GM12864 (cell line): ENCODE measurements around the gene SERPINF2.
"Not testable (repeated sequence)": the region's sequence is repeated elsewhere in the genome, so short reads cannot be mapped to it uniquely, and the experiment has no call there.

ENCODE experiments used
- DNase-seq: peaks from one replicate; pipeline ENCODE4 v3.0.0-alpha.2; 2011; ENCODE audit warnings: low read depth
- H3K4me3 ChIP-seq: 2 replicates; pipeline ENCODE4 v1.5.1; 2011; ENCODE audit warnings: mild to moderate bottlenecking, low read depth, low read length, control low read depth
- TF ChIP-seq, protein P1 (sequence below): IDR thresholded peaks from 2 replicates; pipeline ENCODE4 v1.5.1; 2011; ENCODE audit warnings: low read depth, mild to moderate bottlenecking, moderate library complexity, low read length, control low read depth, inconsistent platforms; ENCODE audit errors: missing control alignments

The SERPINF2 gene

DNA sequence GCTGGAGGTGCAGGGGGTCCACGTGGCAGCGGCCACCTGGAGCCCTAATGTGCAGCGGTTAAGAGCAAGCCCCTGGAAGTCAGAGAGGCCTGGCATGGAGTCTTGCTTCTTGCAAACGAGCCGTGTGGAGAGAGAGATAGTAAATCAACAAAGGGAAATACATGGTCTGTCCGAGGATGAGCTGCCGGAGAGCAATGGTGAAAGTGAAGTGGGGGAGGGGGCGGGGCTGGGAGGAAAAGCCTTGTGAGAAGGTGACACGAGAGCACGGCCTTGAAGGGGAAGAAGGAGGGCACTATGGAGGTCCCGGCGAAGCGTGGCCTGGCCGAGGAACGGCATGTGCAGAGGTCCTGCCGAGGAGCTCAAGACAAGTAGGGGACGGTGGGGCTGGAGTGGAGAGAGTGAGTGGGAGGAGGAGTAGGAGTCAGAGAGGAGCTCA lies 13.2 kb downstream of the SERPINF2 start:
- no peak overlapping the region for H3K4me3 ChIP-seq
- TF ChIP-seq, protein P1, sequence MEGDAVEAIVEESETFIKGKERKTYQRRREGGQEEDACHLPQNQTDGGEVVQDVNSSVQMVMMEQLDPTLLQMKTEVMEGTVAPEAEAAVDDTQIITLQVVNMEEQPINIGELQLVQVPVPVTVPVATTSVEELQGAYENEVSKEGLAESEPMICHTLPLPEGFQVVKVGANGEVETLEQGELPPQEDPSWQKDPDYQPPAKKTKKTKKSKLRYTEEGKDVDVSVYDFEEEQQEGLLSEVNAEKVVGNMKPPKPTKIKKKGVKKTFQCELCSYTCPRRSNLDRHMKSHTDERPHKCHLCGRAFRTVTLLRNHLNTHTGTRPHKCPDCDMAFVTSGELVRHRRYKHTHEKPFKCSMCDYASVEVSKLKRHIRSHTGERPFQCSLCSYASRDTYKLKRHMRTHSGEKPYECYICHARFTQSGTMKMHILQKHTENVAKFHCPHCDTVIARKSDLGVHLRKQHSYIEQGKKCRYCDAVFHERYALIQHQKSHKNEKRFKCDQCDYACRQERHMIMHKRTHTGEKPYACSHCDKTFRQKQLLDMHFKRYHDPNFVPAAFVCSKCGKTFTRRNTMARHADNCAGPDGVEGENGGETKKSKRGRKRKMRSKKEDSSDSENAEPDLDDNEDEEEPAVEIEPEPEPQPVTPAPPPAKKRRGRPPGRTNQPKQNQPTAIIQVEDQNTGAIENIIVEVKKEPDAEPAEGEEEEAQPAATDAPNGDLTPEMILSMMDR: no peak
- no peak for DNase-seq

DNA sequence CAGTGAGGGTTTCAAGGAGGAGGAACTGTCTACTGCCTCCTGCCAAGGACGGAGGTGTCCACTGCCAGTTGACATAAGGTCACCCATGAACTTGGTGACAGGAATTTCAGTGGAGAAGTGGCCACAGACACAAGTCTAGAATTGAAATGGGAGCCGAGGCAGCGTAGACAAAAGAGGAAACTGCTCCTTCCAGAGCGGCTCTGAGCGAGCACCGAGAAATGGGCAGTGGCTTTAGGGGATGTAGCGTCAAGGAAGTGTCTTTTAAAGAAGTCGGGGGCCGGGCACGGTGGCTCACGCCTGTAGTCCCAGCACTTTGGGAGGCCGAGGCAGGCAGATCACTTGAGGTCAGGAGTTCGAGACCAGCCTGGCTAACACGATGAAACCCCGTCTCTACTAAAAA lies 16.1 kb downstream of the SERPINF2 start:
- TF ChIP-seq, protein P1: no peak
- no peak for DNase-seq
- H3K4me3 ChIP-seq: no peak overlapping the region

DNA sequence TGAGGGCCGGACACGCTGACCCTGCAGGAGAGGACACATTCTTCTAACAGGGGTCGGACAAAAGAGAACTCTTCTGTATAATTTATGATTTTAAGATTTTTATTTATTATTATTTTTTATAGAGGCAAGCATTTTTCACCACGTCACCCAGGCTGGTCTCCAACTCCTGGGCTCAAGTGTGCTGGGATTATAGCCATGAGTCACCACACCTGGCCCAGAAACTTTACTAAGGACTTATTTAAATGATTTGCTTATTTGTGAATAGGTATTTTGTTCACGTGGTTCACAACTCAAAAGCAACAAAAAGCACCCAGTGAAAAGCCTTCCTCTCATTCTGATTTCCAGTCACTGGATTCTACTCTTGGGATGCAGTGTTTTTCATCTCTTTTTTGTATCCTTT lies 16.9 kb downstream of the SERPINF2 start:
- H3K4me3 ChIP-seq: no peak overlapping the region
- TF ChIP-seq, protein P1: no peak
- no peak for DNase-seq

DNA sequence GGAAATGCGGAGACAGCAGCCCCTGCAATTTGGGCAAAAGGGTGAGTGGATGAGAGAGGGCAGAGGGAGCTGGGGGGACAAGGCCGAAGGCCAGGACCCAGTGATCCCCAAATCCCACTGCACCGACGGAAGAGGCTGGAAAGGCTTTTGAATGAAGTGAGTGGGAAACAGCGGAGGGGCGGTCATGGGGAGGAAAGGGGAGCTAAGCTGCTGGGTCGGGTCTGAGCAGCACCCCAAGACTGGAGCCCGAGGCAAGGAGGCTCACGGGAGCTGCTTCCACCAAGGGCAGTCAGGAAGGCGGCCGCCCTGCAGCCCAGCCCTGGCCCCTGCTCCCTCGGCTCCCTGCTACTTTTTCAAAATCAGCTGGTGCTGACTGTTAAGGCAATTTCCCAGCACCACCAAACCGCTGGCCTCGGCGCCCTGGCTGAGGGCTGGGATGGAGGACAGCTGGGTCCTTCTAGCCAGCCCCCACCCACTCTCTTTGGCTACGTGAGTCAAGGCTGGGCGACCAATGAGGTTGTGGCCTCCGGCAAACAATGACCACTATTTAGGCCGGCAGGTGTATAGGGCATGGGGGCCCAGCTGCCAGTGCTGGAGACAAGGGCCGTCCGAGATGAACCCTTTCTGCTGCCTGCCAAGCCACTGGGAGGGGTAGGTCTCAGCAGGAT lies 19.7 kb downstream of the SERPINF2 start:
- DNase-seq: no peak
- H3K4me3 ChIP-seq: no peak overlapping the region
- TF ChIP-seq, protein P1: no peak

DNA sequence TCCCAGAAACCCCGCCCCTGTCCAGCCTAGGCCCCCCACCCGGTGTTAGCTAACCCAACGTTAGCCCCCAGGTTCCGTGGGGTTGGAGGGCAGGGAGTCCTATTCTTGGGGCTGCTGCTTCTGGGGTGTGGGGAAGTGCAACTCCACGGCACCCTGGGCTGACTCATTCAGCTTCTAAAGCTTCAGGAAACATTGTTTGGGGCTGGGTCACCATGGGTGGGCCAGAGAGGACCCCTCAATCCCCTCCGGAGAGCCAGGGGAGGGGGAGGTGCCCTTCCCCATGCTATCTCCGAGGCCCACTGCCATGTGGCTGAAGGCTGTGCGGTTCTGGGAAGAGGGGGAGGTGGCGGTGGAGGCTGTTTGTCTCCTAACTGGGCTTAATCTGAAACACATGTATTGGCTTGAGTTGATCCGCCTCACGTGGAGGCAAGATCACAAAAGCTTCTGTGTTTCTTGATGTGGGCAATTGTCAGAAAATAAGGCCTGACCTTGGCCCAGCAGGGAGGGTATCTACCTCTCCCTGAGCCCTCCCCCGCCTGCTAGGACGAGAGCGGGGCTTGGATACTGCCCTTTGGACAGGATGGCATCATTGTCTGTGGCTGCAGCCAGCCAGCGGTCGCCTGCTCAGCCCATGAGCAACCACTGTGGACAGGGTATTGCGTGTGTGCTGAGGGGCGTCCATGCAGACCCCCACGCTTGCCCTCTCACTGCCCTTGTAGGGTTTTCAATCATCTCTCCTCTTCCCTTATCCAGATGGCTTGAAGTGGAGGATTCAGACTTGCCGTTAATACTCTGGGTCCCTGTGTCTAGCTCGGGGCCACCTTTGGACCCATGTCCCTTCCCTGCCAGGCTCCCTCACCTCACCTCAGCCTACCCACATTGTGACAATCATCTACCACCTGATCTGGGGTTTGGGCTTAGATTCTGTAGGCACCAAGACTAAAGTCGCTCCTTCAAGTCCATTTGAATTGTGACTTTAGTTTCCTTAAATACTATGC lies 20.5 kb downstream of the SERPINF2 start:
- DNase-seq: no peak
- TF ChIP-seq, protein P1: no peak
- no peak overlapping the region for H3K4me3 ChIP-seq

DNA sequence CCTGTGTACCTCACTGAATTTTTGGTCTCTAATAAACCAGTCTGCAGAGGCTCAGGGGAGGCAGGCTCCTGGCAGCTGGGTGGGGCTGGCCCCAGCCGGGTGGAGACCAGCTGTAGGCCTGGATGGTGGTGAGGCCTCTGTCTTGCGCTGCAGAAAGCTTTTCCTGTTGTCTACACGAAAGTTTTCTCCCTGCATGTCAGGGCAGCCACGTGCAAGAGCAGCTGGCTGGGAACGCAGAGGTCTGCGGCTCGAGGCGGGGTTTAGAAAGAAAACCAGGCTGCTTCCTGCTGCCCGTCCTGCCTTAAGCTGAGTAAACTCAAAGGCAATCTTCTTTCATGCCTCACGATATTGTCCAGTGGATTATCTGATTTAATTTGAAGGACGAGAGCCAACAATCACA lies 21.6 kb downstream of the SERPINF2 start:
- TF ChIP-seq, protein P1: no peak
- DNase-seq: peak; percentile 48

DNA sequence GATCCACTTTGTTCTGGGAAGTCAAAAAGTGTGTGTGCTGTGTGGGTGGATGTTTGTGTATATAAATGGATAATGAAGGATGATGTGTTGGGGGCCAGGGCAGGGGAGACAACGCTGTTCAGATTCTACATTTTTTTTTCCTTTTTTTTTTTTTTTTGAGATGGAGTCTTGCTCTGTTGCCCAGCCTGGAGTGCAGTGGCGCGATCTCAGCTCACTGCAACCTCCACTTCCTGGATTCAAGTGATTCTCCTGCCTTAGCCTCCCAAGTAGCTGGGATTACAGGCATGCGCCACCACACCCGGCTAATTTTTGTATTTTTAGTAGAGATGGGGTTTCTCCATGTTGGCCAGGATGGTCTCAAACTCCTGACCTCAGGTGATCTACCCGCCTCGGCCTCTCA lies 22.0 kb downstream of the SERPINF2 start:
- H3K4me3 ChIP-seq, DNase-seq: not testable (repeated sequence)

More for the DNA sequence above, 21.6 kb downstream of the SERPINF2 start:
- no peak overlapping the region for H3K4me3 ChIP-seq
